22Rv1 (cell line): ENCODE results near the gene CNTN4.

Experiments
- CTCF ChIP-seq: fragments of 450-650 bp; IDR thresholded peaks from 2 replicates; pipeline ENCODE4 v1.5.1; 2017; ENCODE audit warnings: mild to moderate bottlenecking
- ZFX ChIP-seq: fragments of 450-650 bp; IDR thresholded peaks from 2 replicates; pipeline ENCODE4 v1.6.1; 2017; ENCODE audit warnings: antibody characterized with exemption, borderline replicate concordance

DNA sequence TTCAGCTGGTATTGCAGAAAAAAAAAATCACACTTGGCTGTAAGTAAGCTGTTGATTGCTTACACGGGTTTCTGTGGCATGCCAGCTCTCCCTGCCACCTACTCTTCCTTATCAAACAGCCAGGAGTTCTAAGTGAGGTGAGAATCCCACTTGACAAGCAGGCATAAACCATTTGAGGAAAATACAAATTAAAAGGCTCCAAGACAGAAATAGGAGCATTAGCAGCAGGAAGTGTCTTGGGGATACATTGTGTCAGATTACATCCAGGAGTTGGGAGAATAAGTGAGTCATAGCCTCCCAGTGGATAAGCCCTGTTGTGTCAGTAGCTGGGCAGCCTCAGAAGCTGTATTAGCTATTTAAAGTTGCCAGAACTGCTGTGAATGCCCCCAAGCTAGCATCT, 256.0 kb downstream of the CNTN4 start:
- TF ChIP-seq CTCF: no peak
- TF ChIP-seq ZFX: no peak
